Stimulated activated CD8-positive, alpha-beta memory T cell treated with anti-CD3 and anti-CD28 coated beads, Interleukin-4, amount 100 ng/mL, for 48 hours (primary cell): ENCODE measurements around the gene WDTC1.
"Not testable (repeated sequence)": the region's sequence is repeated elsewhere in the genome, so short reads cannot be mapped to it uniquely, and the experiment has no call there.

Experiments used
- DNase-seq: peaks from one replicate; pipeline ENCODE4 v3.0.0-alpha.2; 2020

The WDTC1 gene

GRCh38 chr1:27234049-27234882 is at the start of gene WDTC1:
WDTC1 (plus strand) TSS chr1:27234632; CDS start chr1:27261055, 26,423 bp downstream.
- peak; percentile 97 for DNase-seq

DNA sequence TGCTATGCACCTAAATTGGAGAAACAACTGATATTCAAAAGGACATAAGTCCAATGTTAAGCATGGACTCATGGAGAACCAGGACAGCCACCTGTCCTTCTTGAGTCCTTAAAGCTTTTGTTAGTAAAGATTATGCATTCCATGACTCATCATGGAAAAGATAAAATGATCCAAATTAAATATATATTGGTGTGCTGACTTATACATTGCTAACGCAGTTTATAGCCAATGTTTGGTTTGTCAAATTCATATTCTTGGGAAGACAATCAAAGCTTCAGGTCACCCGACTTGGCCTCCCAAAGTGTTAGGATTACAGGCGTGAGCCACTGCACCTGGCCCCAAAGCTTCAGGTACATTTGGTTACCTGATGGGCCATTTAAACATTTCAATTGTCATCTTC is 49.8 kb upstream of the WDTC1 start:
- DNase-seq, result not testable (repeated sequence)

DNA sequence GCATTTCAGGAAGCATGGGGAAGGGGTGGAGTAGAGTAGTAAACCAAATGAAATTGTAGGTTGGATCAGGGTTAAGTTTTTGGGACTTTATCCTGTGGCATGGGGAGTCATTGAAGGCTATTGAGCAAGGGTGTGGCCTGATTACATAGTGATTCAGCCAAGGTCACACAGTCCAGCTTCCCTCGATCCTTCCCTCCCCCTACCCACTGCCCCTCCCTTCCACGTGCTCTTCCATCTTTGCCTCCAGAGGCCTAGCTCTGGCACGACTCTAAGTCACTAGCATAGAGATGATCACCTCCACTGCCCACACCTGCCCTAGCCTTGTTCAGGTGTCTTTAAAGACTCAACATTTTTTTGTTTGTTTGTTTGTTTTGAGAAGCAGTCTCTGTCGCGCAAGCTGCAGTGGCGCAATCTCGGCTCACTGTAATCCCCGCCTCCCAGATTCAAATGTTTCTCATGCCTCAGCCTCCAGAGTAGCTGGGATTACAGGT is 42.3 kb upstream of the WDTC1 start:
- no peak for DNase-seq

GRCh38 chr1:27193194-27193593 is 41.2 kb upstream of the WDTC1 start:
- DNase-seq, result no peak

GRCh38 chr1:27201295-27201694 is 33.1 kb upstream of the WDTC1 start:
- DNase-seq, result no peak

- no peak for DNase-seq
Observed at GRCh38 chr1:27203946-27204345, 30.5 kb upstream of the WDTC1 start.

DNA sequence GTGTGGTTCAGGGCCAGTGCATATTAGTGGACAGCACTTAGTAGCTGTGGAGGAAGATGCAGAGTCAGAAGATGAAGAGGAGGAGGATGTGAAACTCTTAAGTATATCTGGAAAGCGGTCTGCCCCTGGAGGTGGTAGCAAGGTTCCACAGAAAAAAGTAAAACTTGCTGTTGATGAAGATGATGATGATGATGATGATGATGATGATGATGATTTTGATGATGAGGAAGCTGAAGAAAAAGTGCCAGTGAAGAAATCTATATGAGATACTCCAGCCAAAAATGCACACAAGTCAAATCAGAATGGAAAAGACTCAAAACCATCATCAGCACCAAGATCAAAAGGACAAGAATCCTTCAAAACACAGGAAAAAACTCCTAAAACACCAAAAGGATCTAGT is 27.2 kb upstream of the WDTC1 start:
- DNase-seq, result not testable (repeated sequence)

GRCh38 chr1:27208143-27208850 is 26.1 kb upstream of the WDTC1 start:
- DNase-seq, result not testable (repeated sequence)

DNA sequence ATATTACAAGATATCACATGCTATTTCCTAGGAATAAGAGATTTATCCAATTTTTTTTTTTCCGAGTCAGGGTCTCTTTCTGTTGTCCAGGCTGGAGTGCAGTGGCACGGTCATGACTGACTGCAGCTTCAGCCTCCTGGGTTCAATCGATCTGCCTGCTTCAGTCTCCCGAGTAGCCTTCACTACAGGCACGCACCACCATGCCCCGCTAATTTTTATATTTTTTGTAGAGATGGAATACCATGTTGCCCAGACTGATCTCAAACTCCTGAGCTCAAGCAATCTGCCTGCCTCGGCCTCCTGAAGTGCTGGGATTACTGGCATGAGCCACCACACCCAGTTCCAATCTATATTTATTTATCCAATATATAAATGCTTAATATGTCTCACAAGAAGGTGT is 18.0 kb upstream of the WDTC1 start:
- DNase-seq, result no peak

DNA sequence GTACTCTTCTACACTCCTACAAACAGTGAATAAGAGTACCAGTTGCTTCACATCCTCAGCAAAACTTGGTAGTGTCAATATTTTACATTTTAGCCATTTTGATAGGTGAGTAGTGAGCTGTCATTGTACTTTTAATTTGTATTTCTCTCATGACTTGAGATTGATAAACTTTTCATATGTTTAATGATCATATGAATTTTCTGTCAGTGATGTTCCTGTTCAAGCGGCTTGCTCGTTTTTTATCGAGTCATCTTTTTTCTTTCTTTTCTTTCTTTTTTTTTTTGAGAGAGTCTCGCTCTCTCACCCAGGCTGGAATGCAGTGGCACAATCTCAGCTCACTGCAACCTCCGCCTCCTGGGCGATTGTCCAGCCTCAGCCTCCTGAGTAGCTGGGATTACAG is 17.0 kb upstream of the WDTC1 start:
- no peak for DNase-seq

GRCh38 chr1:27218736-27219135 is 15.7 kb upstream of the WDTC1 start:
- DNase-seq, result no peak

- DNase-seq, result no peak
Observed at GRCh38 chr1:27220096-27220495, 14.3 kb upstream of the WDTC1 start.

DNA sequence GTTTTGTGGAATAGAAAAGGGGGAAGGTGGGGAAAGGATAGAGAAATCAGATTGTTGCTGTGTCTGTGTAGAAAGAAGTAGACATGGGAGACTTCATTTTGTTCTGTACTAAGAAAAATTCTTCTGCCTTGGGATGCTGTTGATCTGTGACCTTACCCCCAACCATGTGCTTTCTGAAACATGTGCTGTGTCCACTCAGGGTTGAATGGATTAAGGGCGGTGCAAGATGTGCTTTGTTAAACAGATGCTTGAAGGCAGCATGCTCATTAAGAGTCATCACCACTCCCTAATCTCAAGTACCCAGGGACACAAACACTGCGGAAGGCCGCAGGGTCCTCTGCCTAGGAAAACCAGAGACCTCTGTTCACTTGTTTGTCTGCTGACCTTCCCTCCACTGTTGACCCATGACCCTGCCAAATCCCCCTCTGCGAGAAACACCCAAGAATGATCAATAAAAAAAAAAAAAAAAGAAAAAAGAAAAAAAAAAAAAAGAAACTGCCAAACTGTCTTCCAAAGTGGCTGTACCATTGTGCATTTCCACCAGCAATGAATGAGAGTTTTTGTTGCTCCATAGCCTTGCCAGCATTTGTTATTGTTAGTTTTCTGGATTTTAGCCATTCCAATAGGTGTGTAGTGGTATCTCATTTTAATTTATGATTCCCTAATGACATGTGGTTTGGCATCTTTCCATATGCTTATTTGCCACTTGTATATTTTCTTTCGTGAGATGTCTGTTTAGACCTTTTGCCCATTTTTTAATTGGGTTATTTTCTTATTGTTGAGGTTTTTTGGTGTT is 13.5 kb upstream of the WDTC1 start:
- DNase-seq, result not testable (repeated sequence)

- no peak for DNase-seq
Observed at GRCh38 chr1:27225621-27226020, 8.8 kb upstream of the WDTC1 start.

GRCh38 chr1:27227765-27228164 is 6.7 kb upstream of the WDTC1 start:
- no peak for DNase-seq

DNA sequence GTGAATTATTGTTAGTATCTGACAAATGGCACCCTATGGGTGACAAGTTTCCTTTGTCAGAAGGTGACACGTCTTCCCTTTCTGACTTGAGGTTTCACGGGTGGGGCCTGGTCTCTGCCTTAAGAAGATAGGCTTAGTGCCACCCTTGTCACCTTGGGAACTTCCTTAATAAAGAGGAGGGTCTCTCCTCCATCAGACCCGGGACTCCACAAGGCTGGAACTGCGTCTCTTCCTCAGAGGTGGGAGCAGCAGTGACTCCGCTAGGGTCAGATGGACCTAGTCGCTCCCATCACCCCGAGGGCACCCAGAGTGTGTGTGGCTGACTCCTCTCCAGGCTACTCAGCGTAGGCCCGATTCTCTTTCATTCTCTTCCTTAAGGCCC is 774 bp upstream of the WDTC1 start:
- no peak for DNase-seq

DNA sequence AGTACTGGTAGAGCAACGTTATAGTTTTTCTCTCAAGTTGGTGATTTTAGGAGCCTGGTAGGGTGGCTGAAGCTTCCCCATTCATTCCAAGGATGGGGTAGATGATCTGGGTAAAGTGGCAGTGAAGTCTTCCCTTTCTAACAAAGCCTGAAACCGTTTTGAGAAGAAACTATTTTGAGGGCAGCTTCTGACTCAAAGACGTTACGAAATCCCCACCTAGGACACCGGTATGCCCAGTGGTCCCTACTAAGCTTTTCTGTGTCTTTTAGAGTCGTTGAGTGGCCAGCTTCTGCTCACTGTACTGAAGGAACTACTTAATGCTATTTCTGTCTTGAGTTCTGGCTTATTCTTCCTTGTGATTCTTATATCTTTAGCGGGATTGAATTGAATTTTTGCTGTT is 1.4 kb downstream of the WDTC1 start:
- no peak for DNase-seq

DNA sequence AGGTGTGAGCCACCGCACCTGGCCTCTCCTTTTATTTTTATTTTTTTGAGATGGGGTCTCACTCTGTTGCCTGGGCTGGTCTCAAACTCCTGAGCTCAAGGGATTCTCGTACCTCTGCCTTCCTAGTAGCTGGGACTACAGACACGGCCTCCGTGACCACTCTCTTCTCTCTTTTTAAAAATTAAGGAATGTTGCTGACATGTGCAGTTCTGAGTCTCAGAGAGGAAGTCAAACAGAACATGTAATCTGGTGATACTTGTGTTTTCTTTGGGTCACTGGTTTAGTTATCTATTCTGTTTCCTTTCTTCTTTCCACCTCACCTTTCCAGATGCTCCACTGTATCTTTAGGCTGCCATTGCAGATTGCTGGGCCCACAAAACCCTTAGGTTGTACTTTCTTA is 2.7 kb downstream of the WDTC1 start:
- no peak for DNase-seq

- no peak for DNase-seq
Observed at GRCh38 chr1:27238032-27238431, 3.6 kb downstream of the WDTC1 start.

- DNase-seq, result no peak
Observed at GRCh38 chr1:27241677-27242076, 7.2 kb downstream of the WDTC1 start.

DNA sequence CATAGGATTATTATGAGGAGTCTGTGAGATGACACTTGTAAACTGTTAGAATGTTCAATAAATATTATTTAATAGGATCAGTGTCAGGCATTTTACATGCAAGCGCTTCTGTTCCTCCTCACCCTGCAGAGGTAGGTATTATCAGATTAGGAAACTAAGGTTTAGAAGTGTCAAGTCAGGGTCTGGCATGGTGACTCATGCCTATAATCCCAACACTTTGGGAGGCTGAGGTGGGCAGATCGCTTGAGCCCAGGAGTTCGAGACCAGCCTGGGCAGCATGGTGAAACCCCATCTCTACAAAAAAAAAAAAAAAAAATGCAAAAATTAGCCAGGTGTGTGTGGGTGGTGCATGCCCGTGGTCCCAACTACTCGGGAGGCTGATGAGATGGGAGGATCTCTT is 9.2 kb downstream of the WDTC1 start:
- not testable (repeated sequence) for DNase-seq

- DNase-seq, result no peak
Observed at GRCh38 chr1:27246194-27246593, 11.8 kb downstream of the WDTC1 start.

GRCh38 chr1:27253596-27253995 is 19.2 kb downstream of the WDTC1 start:
- DNase-seq, result no peak
